ENCODE measurements around the gene PLA2G6. TPM values are rescaled to one million over a fixed set of nuclear protein-coding genes. Genes with fewer than 3 reads are reported as not detected.

Gene PLA2G6
- total RNA-seq, 1 donor: 12.3 TPM

- DNase-seq (ENCODE audit: low read depth): peak; percentile 12
- peak; percentile 35 for TF ChIP-seq CTCF (IDR thresholded peaks at IDR 0.05; ENCODE audit: insufficient read depth, low read length)
- no peak overlapping the region for H3K4me3 ChIP-seq (ENCODE audit: low read depth, low read length)
Measured at GRCh38 chr22:38104084-38104483, 77.5 kb downstream of the PLA2G6 start.

DNA sequence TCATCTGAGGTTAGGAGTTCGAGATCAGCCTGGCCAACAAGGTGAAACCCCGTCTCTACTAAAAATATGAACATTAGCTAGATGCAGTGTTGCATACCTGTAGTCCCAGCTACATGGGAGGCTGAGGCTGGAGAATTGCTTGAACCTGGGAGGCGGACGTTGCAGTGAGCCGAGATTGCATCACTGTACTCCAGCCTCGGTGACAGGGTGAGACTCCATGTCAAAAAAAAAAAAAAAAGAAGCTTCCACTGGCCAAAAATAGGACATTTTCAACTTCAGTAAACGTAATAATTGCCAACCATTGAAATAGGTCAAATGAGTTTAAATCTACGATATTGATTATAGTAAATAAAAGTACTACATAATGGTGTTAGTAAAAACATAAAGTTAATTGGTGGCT lies 78.0 kb downstream of the PLA2G6 start:
- no peak overlapping the region for H3K4me3 ChIP-seq (ENCODE audit: low read depth, low read length)
- no peak for DNase-seq (ENCODE audit: low read depth)
- no peak for TF ChIP-seq CTCF (IDR thresholded peaks at IDR 0.05; ENCODE audit: insufficient read depth, low read length)

GRCh38 chr22:38098410-38099249 lies 83.0 kb downstream of the PLA2G6 start:
- no peak for TF ChIP-seq CTCF (IDR thresholded peaks at IDR 0.05; ENCODE audit: insufficient read depth, low read length)
- no peak overlapping the region for H3K4me3 ChIP-seq (ENCODE audit: low read depth, low read length)
- DNase-seq (ENCODE audit: low read depth): peak; percentile 81

DNA sequence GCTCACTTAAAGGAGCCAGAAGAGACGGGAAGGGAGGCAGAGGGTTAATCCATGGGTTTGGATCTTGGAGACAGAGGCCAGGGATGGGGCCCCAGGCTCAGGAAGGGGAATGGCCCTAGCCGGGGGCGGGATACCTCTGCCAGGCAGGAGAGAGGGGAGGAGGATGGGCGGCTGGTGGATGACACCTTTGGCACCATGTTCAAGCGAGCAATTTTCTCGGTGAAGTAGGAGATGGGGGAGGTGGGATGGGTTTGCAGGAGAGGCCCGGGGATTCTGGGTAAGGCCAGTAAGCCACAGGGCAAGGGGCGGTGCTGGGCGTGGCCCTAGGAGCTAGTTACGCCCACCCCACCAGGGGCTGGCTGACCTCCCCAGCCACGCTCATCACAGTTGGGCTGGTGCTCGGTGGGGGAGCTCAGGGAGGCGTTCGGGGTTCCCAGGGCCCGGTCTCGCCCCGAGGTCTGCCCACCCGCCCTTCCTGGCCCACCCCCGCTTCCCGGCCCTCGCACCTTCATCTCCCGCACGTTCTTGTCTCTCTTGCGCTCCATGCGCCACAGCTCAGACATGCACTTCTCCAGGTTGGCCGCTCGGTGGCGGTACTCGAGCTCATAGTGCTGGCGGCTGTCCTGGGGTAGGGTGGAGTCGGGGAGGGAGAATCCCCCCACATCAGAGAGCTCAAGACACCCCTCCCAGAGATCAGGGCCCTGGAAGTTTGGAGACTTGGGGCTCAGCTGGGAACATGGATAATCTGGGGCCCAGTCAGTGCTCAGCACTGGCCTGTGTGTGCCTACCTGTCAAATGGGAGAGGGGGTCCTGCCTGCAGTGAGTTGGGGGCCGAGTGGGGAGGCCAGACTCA lies 83.8 kb downstream of the PLA2G6 start:
- DNase-seq (ENCODE audit: low read depth): peak; percentile 15
- H3K4me3 ChIP-seq (ENCODE audit: low read depth, low read length): no peak overlapping the region
- TF ChIP-seq CTCF (IDR thresholded peaks at IDR 0.05; ENCODE audit: insufficient read depth, low read length): peak; percentile 48

GRCh38 chr22:38097058-38097457 lies 84.6 kb downstream of the PLA2G6 start:
- TF ChIP-seq CTCF (IDR thresholded peaks at IDR 0.05; ENCODE audit: insufficient read depth, low read length): no peak
- no peak for DNase-seq (ENCODE audit: low read depth)
- no peak overlapping the region for H3K4me3 ChIP-seq (ENCODE audit: low read depth, low read length)

DNA sequence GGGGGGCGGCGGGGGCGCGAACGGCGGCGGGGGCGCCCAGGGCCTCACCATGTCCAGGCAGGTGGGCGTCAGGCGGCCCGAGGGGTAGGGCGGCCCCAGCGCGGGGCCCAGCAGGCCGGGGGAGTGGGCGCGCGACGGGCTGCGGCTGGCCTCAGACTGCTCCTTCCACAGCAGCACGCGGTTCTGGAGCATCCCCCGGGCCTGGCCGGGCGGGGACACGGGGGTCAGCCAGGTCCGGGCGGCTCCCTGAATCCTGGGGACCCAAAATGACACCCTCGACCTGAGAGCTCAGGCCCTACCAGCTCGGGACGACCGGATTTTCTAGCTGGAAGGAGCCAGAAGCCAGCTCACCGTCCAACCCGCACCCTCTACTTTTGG lies 92.2 kb downstream of the PLA2G6 start:
- TF ChIP-seq CTCF (IDR thresholded peaks at IDR 0.05; ENCODE audit: insufficient read depth, low read length): no peak
- H3K4me3 ChIP-seq (ENCODE audit: low read depth, low read length): no peak overlapping the region
- DNase-seq (ENCODE audit: low read depth): no peak
